NCI-H187 (cell line): Measurements from ENCODE around the gene MDC1.

Experiments used
- DNase-seq, 2 experiments: peaks; one replicate each; lab custom pipeline; 2025; lab: John Stamatoyannopoulos, UW

The MDC1 gene

DNA sequence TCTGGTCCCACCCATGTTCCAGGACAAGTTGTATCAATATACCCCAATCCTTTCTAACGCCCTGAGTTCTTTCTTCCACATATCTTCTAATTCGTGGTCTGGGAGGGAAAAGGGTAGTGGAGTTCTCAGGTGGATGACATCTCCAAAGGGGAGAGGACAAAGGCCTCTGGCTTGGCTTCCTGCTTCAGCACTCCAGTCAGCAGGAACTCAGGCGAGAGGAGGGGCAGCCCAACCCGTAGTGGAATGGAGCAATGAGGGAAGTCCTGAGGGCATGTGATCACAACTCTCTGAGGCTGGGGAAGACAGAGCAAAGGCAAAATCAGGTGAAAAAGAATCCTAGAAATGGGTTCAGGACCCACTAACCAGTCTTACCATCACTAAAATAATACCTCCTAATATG is 16.7 kb downstream of the MDC1 start:
- no peak for DNase-seq

DNA sequence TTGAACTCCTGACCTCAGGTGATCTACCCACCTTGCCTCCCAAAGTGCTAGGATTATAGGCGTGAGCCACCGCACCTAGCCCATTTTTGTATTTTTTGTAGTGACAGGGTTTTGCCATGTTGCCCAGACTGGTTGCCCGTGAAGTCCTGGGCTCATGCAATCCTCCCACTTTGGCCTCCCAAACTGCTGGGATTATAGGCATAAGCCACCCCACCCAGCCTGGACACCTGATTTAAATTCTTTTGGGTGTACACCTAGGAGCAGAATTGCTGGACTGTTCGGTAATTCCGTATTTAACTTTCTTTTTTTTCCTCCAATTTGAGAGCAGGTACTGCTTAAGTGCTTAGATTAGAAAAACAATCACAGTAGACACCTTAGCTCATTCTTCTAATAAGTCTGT is 20.6 kb downstream of the MDC1 start:
- DNase-seq, result no peak

DNA sequence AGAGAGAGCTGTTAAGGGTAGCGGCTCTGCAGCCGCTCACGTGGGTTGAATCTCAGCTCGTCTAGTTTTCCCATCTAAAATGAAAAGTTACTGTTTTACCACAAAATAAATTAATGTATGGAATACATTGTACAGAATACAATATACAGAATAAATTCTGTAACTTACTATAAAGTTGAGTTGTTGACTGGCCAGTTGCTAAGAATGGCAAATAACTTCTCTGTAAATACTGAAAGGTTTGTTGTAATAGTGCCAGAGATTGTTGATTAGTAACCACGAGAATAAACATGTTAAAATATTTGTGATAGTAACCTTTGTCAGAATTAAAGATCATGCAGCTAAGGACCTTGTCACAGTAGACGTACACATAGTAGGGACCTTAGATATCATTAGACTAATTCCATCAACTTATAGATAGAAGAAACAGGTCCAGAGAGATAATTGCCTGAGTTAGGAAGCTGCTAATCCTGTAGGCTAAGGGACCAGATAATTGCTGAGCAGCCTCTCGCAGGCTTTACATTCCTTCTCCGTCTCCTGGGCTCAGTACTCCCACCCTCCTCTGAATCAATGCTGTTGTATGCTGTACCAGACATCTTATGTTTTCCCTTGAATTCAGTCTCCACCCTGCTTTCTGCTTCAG is 25.8 kb downstream of the MDC1 start:
- no peak for DNase-seq

DNA sequence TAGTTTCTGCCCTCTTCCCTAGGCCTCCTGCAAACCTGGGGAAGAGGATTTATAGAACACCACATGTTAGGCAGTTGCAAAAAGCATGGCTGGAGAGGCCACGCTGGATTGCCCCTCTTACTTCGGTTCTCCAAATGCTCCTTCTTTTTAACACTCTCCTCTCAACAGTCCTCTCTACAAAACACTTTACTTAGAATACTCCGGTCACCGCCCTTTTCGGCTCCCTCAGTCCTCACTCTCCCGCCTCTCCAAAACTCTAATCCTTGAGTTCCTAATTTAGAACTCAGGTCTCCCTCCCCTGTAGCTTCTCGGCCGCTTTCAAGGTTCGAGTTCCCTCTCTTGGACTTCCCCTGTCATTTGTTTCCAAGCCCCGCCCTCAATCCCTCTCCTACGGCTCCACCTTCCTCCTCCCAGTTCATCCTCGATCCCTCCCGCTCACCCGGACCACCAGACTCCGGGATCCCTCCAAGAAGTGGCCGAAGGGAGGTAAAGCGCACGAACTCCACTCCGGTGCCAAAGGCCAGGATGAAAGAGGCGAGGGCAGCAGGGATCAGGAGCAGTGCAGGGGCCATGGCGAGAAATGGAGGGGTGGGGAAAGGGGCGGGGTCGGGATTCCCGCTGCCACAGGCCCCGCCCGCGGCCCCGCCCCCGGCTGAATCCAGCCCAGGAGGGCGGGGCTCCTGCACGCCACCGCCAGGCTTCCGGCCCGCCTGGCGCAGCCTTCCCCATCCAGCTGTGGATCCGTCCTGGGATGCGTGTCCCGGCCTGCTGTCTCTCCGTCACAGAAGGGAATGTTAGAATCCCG is 26.5 kb downstream of the MDC1 start, which contains the start of gene NRM:
Gene NRM, minus strand, starts transcription at position 582 of the 805 bp plus-strand sequence. Its CDS starts 10 bp downstream, at position 572.
- DNase-seq, result peak; percentile 72 to 85

DNA sequence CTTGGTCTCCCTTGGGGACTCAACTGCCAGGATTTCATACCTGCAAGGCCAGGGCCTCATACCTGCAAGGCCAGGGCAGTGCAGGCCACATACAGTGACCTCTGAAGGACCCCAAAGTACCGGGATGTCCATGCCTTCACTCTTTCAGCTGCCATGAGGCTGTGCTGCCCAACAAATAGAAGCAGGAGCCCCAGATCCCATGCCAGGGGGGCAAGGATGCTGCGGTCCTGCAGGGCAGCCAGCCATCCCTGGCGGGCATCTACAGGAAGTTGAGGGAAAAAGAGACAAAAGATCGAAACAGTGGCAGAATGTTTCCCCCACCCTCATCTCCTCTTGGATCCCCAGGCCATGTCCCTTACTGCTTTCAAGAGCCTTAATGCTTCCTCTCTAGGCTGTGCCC is 27.1 kb downstream of the MDC1 start:
- no peak for DNase-seq

DNA sequence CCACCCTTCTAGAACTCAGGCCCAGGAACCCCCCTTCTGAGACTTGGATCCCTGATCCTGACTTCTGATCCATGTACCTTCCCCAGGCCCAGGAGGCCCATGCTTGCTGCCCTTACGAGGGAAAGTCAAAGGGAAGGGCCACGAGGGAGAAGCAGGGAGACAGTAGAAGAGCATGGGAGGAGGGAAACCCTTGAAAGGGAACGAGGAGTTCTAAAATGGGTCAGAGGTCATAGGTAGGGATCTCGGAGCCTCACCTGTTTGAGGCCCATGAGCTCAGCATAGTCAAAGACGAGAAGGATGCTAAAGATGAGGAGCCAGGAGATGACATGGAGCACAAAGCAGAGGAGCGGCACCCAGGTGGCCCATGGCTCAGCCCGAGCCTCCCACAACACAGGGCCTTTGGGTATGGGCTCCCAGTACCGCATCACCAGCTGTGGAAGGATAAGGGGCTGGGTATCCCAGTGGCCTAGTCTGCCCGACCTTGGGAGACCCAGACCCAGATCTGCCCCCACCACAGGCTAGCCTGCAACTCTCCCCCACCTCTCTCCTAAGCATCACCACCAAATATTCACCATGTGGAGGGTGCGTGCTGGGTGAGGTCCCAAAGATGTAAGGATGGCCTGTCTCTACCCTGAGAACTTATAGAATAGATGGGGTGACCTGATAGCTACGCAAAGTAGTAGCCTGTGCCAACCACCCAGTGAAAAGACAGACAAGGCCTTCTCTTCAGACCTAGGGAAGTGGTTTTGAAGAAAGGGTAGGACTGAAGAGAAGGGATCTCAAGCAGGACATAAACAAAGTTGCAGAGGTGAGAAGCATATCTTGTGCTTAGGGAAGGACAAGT is 27.8 kb downstream of the MDC1 start:
- DNase-seq, result no peak

DNA sequence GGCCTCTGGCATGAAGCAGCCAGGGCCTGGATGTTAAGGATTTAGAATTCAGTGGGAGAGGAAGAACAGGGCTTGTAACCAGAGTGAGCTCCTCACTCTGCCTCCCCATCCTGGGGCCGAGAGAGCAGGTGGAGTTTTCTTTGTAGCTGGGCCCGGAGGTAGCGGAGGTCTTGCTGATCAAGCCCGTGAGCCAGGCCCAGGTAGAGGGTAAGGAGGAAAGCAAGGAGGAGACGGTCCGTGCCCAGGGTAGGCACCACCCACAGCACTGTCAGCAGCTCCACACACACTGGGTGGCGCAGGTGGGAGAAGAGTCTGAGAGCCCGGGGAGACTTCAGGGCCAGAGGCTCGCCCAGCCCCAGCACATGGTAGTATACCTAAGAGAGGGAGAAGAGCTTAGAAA is 28.5 kb downstream of the MDC1 start:
- no peak for DNase-seq

DNA sequence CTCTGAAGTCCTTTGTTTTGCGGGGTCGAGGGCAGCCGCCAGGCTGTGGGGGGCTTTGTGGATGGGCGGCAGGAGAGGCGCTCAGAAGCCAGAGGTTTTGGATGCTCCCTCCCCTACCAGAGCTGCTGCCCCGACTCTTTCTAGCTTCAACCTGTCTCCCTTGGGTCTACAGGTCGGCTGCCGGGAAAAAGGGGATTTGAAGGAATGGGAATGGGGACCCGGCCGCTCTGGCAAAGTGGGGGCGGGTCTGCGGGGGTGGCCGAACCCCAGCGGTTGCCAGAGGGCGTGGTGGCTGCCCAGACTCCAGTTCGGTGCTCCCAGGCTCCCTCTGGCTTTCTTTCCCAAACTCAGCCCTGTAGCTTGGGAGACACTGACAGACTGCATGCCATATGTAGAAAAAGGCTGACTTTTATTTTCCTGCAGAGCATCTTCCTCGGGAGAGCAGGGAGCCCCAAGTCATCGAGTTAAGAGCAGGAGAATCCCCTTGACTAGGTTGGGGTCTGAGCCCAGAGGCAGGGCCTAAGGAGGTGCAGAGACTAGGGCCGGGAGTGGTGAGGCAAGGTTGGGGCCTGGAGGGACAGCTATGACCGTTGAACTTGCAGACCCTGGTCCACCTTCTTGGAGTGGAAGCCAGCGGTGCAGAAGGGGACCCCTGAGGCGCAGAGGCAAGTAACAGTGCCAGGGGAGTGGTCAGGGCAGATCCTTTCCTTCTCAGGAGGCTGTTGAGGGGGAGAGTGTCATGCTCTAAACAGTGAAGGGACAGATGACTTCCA is 29.2 kb downstream of the MDC1 start:
- DNase-seq, result no peak

DNA sequence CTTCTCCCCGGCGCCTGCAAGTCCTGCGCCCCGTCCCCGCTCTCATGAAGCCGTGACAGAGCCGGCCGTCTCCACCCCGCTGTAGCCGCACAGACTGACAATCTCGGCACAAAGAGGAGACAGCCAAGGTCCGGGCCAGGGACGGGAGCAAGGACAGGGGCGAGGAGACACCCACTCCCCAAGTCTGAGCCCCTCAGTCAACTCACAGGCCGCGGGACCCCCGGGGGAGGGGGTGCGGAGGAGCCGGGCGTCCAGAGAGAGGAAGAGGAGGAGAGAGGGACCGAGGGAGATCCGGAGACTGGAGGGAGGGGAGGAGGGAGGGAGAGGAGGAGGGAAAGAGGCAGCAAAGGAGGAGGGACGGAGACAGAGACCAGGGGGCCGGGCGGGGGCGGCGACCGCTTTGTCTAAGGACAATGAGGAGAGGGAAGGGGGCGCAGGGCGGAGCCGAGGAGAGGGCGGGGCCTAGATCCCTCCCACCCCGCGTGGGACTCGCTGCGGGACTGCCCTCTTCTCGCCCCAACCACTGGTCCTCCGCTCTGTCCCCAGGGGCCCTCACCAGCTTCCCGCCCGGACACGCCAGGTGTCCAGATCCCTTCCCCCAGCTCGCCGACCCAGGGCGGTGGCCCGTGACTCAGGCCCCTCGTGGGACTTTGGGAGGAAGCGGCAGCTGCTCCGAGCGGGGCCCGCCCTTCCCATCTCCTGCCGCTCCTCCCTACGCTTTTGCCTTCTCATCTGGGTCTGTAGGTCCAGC is 30.0 kb downstream of the MDC1 start:
- peak; percentile 84 to 86 for DNase-seq

DNA sequence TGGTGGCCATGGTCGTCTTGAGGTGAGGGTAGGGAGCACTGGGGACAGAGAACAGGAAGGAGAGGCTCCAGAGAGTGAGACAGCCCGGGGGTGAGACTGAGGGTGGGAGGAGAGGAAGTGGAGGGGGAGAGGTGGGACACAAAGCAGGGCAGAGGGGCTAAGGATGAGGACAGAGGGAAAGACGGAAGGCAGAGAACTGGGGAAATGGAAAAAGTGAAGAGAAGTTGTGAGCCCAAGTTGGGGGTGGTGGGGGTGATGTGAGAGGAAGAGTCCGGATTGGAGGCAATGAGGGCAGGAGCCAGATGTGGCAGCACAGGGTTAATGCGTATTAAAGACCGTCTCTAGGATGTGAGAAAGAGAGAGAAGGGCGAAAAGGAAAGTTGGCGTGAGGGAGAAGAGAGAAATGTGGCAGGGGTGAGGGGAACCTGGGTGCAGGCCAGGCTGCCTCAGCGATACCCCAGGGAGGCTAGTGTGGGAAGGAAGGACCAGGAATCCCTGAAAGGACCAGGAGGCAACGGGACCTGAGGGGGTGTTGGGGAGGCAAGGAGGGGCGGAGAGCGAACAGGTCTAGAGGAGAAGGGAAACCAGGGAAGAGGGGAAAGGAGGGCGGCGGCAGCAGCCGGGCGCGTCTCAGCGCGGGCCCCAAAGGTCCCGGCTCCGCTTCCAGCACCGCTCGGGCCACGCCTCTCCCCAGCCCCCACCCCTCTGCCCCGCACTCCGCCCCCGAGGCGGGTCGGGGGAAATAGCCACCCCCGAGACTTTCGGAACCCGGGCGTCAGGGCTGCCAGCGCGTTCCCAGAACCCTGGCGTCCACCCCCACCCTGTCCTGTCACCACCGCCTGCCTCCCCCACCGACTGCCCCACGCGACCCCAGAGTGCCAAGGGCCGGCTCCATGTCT is 30.8 kb downstream of the MDC1 start, which contains the start of gene PPP1R18:
Gene PPP1R18, minus strand, starts transcription at position 637 of the 899 bp plus-strand sequence. Its CDS starts 627 bp downstream, at position 10.
- DNase-seq, result peak in 1 of 2 experiments; percentile 23

DNA sequence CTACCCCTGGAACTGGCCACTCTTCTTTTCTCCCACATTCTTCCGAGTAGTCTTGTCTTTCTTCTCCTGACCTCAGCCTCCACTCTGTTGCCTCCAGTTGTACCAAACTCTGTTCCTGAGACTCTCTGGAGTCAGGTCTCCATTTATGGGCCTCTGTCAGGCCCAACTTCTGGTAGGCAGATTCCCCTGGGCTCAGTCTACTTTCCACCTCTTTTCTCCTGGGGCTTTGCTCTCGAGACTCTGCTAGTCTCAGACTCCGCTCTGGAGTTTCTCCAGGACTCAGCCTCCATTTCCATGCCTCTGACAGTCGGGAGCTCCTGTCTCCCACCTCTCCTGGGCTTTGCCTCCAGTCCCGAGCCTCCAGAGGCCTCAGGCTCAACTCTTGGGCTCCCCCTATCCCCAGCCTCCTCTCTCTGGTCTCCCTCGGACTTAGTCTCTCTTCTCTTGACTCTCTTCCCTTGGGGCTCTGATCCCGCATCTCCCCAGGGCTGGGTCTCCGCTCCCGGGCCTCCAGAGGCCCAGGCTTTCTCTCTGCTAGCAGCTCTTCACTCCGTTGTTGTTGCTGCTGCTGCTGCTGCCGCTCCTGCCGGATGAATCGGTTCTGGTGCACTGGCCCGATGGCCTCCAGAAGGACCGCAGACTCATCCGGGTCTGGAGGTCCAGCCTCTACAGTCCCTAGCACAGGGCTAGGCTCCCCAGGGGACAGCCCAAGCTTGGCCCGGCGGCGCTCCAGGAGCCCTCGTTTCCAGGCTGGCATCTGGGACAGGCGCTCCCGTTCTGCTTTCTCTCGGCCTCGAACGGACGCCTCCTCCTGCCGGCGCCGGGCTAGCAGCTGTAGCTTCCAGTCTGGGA is 31.7 kb downstream of the MDC1 start:
- DNase-seq, result no peak

DNA sequence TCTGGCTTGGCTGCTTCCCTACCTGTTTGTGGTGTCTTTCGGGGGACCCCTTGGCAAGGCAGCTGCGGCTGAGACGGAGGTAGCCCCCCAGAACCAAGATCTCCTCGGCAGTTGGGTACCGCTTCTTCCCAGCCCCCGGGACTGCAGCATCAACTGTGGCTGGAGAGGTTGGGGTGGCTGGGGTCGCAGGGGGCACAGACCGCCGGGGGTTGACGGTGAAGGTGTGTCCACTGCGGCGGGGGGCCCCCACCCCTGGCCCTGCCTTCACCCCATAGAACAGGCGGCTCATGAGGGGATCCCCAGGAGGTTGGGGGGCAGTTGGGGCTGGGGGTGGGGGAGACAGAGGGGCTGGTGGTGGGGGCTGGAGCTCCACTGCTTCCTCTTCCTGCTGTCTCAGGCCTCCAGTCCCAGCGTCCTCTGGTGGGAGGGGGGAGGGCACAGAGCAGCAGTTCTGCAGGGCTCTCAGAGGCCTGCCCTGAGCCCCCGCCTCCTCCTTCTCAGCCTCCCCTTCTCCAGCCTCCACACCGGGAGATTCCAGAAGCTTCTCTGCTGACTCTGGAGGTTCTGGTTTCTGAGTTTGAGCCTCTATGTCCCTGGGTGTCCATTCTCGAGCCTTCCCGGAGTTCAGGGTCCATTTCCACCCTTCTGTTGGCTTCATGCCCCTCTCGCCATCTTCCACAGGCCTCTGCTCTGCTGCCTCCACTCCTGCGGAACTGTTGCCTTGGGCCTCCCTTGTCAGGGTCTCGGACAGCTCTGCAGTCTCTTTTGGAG is 32.5 kb downstream of the MDC1 start:
- no peak for DNase-seq

DNA sequence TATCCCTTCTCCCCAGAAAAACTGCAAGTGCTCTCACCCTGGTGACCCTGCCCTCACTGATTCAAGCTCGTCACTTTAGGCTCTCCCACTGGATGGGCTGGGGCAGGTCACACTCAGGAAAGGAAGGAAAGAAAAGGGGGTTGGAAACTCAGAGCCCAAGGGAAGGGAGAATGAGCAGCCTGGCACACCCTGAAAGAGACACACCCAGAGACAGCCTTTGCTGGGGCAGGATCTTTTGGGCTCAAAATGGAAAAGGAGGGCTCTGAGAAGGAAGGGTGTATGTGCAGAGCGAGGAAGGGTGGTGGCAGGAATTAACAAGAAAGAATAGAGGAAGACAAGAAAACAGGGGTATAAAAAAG is 33.1 kb downstream of the MDC1 start:
- DNase-seq, result no peak

DNA sequence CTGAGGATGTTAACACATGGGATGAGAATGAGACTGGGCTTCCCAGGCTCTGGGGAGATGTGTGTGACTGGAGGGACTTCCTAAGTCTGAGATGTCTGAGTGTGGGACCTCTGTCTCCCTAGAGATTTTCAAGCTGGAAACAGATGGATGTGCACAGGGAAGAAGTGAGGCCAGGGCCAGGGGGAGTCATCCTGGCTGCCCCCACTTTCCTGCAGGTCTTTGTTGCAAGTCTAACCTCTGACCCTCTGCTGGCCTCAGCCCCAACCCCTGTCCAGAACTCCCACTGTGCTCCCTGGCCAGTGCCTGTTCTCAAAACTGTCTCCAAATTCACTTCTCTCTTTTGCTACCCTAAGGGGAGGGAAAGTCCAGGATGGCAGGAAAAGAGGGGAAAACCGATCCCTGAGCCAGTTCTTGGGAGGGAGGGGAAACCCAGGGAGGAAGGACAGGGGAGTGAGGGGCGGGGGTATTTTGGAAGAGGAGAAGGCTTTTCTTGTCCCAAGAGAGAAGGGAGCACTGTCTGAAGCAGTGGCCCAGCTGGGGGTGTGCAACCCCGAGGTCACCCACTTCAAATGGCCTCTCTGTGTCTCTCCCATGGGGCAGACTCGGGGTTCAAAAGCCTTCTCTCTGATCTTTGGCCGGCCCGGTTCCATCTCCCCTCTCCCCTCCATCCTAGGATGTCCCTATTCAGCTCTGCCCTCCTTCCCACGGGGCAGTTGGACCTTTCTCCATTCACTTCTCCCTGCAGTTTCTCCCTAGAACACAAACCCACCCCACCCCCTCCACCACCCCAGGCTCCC is 33.7 kb downstream of the MDC1 start:
- DNase-seq, result no peak

DNA sequence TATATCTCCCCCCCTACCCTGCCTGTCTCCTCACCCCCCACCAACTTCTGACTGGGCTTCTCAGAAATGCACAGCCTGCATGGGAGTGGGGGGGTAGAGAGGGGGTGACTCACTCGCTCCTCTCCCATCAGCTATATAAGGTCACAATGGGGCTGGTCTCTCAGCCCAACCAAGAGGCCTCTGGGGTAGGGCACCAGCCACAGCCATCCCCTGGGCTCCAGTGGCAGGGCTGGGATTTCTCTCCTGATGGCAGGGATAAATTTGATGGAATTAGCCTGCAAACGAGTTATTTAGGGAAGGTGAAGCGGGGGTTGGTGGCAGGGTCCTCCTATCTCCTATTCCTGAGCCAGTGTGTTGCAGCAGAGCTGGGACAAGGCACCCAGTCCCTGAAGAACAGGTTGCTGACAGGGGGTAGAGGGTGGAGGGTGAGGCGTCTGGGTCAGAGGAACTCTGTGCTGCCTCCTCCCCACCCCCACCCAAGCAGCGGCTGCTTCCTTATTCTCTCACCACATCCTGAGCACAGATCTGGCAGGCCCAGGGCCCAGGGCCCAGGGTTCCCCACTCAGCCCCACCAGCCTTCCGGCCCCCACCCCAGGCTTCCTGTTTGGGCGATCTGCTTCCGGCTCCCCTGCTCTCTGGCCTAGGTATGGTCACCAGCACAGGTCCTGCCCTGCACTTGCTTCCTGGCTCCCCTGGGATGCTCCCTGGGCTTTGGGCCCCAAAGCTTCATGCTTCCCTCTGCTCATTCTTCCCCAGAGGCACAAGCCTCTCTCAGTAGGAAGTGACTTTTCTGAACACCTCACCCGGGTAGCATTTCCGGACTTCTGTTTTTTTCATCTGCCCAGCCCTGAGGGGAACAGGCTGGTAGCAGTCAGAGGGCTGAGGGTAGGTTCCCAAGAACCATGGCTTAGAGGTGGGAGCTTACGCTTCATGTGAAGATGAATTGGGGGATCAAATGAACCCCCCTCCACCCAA is 34.7 kb downstream of the MDC1 start:
- no peak for DNase-seq

DNA sequence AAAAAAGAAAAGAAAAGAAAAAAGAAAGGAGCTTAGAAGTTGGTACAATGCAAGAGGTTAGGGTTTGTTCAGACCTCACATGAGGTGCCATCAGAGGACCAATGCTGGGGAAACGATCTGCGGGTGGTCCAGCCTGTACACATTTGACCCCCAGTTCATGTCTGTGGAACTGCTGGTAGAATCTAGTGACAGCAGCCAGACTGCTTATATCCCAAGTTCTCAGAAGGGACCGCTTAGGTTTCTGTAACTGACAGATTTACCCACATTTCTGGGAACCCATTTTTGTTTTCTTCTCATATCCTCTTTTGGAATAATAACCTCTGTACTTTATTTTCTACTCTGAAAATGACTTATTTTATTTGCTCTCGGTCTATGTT is 35.3 kb downstream of the MDC1 start:
- DNase-seq, result no peak
